Measurements from ENCODE around the gene AKAP12.

DNA sequence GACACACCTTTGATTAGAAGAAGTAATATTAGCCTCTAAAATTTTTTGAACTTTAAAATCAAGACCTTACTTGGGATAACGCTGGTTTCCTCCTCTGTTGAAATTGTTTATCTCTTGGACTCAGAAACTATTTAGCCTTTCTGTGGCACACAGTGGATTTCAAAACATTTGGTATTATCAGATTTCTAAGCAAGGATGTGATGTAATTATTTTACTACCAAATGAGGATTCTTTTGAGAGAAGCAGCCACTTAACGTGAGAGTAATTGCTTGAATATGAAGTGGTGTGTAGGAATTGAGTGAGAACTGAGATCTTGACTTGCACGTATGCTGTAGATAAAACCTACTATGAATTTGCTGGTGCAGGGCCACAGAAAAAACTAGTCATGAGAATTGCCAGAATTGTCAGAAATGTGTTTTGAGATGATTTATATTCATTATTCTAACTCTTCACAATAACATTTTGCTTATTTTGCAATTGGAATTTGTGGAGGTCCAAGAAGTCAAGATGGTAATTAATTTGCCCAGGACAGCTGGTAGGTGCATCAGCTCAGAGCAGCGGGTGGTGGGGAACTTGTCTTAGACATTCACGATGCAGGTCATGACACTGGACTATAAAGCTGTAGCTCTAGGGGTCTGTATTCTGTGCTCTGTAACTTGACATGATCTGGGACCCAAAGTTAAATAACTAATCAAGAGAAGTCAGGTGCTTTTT lies 53.4 kb downstream of the AKAP12 start:
- TF ChIP-seq, protein P1, sequence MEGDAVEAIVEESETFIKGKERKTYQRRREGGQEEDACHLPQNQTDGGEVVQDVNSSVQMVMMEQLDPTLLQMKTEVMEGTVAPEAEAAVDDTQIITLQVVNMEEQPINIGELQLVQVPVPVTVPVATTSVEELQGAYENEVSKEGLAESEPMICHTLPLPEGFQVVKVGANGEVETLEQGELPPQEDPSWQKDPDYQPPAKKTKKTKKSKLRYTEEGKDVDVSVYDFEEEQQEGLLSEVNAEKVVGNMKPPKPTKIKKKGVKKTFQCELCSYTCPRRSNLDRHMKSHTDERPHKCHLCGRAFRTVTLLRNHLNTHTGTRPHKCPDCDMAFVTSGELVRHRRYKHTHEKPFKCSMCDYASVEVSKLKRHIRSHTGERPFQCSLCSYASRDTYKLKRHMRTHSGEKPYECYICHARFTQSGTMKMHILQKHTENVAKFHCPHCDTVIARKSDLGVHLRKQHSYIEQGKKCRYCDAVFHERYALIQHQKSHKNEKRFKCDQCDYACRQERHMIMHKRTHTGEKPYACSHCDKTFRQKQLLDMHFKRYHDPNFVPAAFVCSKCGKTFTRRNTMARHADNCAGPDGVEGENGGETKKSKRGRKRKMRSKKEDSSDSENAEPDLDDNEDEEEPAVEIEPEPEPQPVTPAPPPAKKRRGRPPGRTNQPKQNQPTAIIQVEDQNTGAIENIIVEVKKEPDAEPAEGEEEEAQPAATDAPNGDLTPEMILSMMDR (IDR thresholded peaks at IDR 0.05), result no peak
- no peak for TF ChIP-seq POLR2AphosphoS5 (IDR thresholded peaks at IDR 0.05; ENCODE audit: insufficient read depth in 1 of 2, low read depth in 1 of 2)

All from vagina (tissue), 2 donors.